Activated naive CD8-positive, alpha-beta T cell (primary cell): Measurements from ENCODE around the gene CYB5R3.

ENCODE experiments used
- H3K27ac Mint-ChIP-seq: one replicate; pipeline ENCODE4 v1.8.0; 2021; ENCODE audit warnings: mixed read lengths
- H3K27me3 Mint-ChIP-seq: one replicate; pipeline ENCODE4 v1.8.0; 2021; ENCODE audit warnings: mixed read lengths
- H3K36me3 Mint-ChIP-seq: one replicate; pipeline ENCODE4 v1.8.0; 2021; ENCODE audit warnings: mixed read lengths
- H3K4me1 Mint-ChIP-seq: one replicate; pipeline ENCODE4 v1.8.0; 2021; ENCODE audit warnings: low read depth, mixed read lengths
- H3K4me3 Mint-ChIP-seq: one replicate; pipeline ENCODE4 v1.8.0; 2021; ENCODE audit warnings: mild to moderate bottlenecking, mixed read lengths
- H3K9me3 Mint-ChIP-seq: one replicate; pipeline ENCODE4 v1.8.0; 2021; ENCODE audit warnings: low read depth, mixed read lengths

Gene CYB5R3

DNA sequence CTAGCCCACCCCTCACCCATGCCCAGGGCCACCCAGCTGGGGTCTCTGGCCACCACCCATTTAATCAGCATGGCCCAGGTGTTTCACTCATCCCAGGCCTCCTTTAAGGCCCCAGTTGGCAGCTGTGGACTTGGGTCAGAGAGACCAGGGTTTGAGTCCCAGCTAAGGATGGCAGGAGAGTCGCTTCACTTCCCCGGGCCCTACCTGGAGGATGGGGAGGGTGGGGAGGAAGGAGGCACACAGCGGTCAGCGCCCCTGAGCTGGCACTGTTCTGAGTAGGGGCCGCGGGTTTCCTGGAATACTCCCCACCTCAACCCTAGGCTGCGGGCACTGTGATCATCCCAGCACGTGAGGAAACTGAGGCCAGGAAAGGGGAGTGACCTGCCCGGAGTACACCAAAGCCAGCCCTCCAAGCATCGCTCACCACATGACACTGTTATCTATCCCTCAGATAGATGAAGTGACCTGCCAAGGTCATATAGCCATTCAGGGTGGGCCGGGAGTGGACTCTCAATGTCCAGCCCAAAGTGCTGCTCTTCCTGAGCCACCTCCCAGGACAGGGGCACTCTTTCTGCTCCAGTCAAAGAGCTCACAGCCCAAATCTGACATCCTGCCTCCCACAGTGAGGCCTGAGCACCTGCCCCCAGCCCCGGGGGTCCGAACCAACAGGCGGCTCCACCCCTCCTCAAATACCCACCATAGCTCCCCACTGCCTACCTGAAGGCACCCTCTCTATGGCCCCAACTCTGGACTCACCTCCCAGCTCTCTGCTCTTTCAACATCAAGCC lies 5.4 kb downstream of the CYB5R3 start:
- Mint-ChIP-seq H3K9me3 (no peaks in the 10 kb centered on the region), H3K36me3 (no peaks in the 10 kb centered on the region), H3K27me3 (no peaks in the 10 kb centered on the region), H3K27ac (peak overlapping the region; percentile 12), H3K4me3 (no peak overlapping the region), H3K4me1 (peaks cover 35% of the 10 kb centered on the region)

GRCh38 chr22:42642806-42643633 lies 6.2 kb downstream of the CYB5R3 start:
- H3K4me3 Mint-ChIP-seq: no peak overlapping the region
- no peaks in the 10 kb centered on the region for H3K9me3 Mint-ChIP-seq
- no peaks in the 10 kb centered on the region for H3K27me3 Mint-ChIP-seq
- peaks cover 31% of the 10 kb centered on the region for H3K4me1 Mint-ChIP-seq
- H3K36me3 Mint-ChIP-seq: no peaks in the 10 kb centered on the region
- H3K27ac Mint-ChIP-seq: no peak overlapping the region

DNA sequence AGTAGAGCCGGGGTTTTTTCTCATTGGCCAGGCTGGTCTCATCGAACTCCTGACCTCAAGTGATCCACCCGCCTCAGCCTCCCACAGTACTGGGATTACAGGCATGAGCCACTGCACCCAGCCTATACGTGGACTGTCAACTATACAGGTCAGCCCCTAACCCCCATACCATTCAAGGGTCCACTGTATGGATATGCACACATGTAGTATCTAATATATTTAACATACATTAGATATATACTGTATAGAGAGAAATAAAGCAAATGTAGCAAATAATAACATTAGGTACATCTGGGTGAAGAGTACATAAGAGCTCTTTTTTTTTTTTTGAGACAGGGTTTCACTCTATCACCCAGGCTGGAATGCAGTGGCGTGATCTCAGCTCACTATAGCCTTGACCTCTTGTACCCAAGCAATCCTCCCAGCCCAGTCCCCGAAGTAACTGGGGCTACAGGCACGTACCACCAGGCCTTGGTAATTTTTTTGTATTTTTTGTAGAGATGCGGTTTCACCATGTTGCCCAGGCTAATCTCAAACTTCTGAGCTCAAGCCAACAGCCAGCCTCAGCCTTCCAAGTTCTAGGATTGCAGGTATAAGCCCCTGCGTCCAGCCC lies 7.3 kb downstream of the CYB5R3 start:
- no peaks in the 10 kb centered on the region for H3K27me3 Mint-ChIP-seq
- H3K4me3 Mint-ChIP-seq: no peak overlapping the region
- no peak overlapping the region for H3K27ac Mint-ChIP-seq
- no peaks in the 10 kb centered on the region for H3K9me3 Mint-ChIP-seq
- H3K36me3 Mint-ChIP-seq: no peaks in the 10 kb centered on the region
- H3K4me1 Mint-ChIP-seq: peaks cover 23% of the 10 kb centered on the region

DNA sequence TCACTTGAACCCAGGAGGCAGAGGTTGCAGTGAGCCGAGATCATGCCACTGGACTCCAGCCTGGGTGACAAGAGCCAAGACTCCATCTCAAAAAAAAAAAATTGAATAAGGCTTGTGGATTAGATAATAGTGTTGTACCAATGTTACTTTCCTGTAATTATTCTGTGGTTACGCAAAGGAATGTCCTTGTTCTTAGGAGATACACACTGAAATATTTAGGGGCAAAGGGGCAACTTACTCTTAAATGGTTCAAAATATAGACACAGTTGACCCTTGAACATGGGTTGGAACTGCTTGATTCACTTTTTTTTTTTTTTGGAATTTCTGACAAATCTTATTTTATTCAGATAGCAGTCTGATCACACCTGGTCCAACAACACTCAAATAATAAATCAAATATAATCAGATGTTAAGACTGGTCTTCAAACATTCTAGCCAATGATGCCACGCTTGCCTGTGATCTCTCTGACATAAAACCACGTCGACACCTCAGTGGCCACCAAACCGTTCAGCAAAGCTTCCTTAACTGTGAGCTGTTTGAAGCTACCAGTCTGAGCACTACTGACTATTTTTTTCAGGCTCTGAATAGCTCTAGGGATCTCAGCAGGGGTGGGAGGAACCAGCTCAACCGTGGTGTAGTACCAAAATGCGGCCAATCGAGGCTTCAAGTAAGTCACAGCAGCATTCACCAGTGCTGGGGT lies 9.5 kb downstream of the CYB5R3 start:
- peak overlapping the region; percentile 3 for H3K27ac Mint-ChIP-seq
- no peaks in the 10 kb centered on the region for H3K9me3 Mint-ChIP-seq
- no peaks in the 10 kb centered on the region for H3K27me3 Mint-ChIP-seq
- H3K4me1 Mint-ChIP-seq: peaks cover 10% of the 10 kb centered on the region
- H3K4me3 Mint-ChIP-seq: no peak overlapping the region
- H3K36me3 Mint-ChIP-seq: no peaks in the 10 kb centered on the region

DNA sequence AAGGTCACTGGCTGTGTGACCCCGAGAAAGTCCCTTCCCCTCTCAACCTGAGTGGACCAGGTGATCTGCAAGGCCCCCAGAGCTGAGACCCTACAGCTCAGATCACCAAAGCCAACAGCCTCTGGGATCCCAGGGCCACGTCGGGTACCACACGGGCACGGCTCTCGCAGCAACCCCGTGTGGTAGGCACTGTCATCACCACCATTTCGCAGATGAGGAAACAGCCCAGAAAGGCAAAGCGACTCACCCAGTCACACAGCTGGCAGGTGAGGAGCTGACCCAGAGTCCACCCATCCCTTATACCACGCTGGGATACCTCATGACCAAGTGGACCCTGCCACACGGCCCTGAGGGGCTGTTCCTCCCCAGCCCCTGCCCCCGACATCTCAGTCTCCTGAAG lies 11.6 kb downstream of the CYB5R3 start:
- no peaks in the 10 kb centered on the region for H3K36me3 Mint-ChIP-seq
- H3K4me1 Mint-ChIP-seq: peaks cover 3% of the 10 kb centered on the region
- no peak overlapping the region for H3K4me3 Mint-ChIP-seq
- H3K9me3 Mint-ChIP-seq: no peaks in the 10 kb centered on the region
- H3K27me3 Mint-ChIP-seq: no peaks in the 10 kb centered on the region
- no peak overlapping the region for H3K27ac Mint-ChIP-seq

DNA sequence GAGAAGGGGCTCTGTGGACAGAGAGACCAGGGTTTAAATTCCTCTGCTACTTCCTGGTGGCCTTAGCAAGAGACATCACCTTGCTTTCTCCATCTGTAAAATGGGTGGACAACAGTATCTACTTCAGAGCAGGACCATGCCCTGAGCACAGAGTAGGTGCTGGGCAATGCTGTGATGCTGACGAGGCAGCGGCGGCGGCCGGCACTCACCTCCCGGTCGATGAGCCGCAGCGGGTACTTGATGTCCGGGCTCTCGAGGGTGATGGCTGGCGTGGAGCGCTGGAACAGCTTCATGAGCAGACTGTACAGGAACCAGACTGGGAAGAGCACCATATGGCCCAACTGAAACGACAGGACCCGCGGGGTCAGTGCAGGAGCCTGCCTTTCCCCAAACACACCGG lies 12.7 kb downstream of the CYB5R3 start:
- Mint-ChIP-seq H3K4me1 (peaks cover 3% of the 10 kb centered on the region), H3K4me3 (no peak overlapping the region), H3K9me3 (no peaks in the 10 kb centered on the region), H3K27ac (no peak overlapping the region), H3K36me3 (no peaks in the 10 kb centered on the region), H3K27me3 (no peaks in the 10 kb centered on the region)

DNA sequence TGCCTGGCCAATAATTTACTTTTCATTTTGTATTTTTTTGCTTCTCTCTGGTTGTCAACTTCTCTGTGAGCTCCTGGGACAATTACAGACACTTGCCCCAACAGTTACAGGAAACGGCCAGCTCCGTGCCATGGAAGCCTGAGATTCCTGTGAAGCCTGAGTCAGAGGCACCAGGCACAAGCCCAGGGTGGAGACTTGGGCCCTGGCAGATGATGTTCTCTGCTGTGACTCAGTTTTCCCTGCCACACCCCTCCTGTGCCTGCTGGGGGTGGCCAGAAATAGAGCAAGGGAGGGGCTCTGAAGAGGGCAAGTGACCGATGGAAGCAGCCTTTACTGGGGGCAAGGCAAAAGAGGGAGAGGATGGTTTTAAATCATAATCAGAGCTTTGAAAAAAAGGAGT lies 13.7 kb downstream of the CYB5R3 start:
- no peaks in the 10 kb centered on the region for H3K36me3 Mint-ChIP-seq
- H3K27me3 Mint-ChIP-seq: no peaks in the 10 kb centered on the region
- no peak overlapping the region for H3K4me3 Mint-ChIP-seq
- H3K9me3 Mint-ChIP-seq: no peaks in the 10 kb centered on the region
- peak overlapping the region; percentile 22 for H3K27ac Mint-ChIP-seq
- H3K4me1 Mint-ChIP-seq: peaks cover 3% of the 10 kb centered on the region

DNA sequence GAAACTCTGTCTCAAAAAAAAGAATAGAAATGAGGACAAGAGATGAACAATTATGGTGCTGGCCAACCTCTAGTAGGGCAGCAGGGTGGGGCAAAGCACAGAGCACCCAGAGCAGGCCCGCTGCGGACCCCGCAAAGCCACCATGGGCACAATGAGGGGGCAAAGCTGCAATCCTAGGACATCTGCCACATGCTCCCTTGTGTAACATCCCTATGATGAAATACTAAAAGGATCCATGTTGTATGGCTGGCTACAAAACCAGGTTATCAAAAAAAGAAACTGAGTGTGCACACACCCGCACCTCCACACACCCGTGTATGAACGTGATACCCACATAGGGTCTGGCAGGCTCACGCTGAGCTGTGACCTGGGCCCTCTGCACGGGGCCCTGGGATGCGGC lies 16.2 kb downstream of the CYB5R3 start:
- Mint-ChIP-seq H3K4me1 (peaks cover 3% of the 10 kb centered on the region), H3K4me3 (no peak overlapping the region), H3K36me3 (no peaks in the 10 kb centered on the region), H3K9me3 (no peaks in the 10 kb centered on the region), H3K27me3 (no peaks in the 10 kb centered on the region), H3K27ac (no peak overlapping the region)

- Mint-ChIP-seq H3K9me3 (no peaks in the 10 kb centered on the region), H3K36me3 (no peaks in the 10 kb centered on the region), H3K27ac (no peak overlapping the region), H3K4me3 (no peak overlapping the region), H3K4me1 (peaks cover 3% of the 10 kb centered on the region), H3K27me3 (no peaks in the 10 kb centered on the region)
Observed at GRCh38 chr22:42632096-42632495, 17.1 kb downstream of the CYB5R3 start.

DNA sequence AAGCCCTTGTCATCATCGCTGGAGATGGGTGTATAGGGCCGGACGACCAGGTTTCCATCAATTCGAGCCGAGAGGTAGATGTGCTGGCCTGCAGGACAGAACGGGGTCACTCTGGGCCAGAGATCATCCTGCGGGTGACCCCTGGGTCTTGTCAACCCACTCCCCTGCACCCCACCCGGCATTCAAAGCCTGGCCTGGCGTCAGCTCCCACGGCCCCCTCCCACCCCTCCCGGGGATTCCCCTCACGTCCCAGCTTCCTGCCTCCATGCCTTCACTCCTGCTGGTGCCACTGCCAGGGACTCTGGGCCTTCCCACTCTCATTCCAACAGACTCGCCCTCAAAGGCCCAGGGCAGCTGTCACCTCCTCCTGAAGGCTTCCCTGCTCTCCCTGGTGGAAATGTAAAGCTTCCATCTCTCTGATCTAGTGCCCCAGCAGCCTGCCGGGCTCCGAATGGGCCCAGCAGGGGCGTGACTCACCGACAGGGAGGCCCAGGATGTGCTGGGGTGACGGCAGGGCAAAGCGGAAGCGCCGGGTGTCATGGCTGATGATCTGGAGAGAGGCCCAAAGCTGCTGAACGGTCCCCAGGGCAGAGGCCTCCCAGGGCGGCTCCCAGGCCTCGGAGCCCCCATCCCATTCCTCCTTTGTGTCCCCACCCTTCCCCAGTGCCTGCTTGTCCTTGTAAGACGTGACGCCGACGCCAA lies 18.1 kb downstream of the CYB5R3 start:
- no peaks in the 10 kb centered on the region for H3K36me3 Mint-ChIP-seq
- no peak overlapping the region for H3K4me3 Mint-ChIP-seq
- H3K27me3 Mint-ChIP-seq: no peaks in the 10 kb centered on the region
- H3K27ac Mint-ChIP-seq: no peak overlapping the region
- H3K9me3 Mint-ChIP-seq: no peaks in the 10 kb centered on the region
- peaks cover 3% of the 10 kb centered on the region for H3K4me1 Mint-ChIP-seq

GRCh38 chr22:42630211-42630610 lies 19.0 kb downstream of the CYB5R3 start:
- H3K4me3 Mint-ChIP-seq: no peak overlapping the region
- no peaks in the 10 kb centered on the region for H3K4me1 Mint-ChIP-seq
- H3K9me3 Mint-ChIP-seq: no peaks in the 10 kb centered on the region
- H3K27ac Mint-ChIP-seq: no peak overlapping the region
- no peaks in the 10 kb centered on the region for H3K36me3 Mint-ChIP-seq
- H3K27me3 Mint-ChIP-seq: no peaks in the 10 kb centered on the region

DNA sequence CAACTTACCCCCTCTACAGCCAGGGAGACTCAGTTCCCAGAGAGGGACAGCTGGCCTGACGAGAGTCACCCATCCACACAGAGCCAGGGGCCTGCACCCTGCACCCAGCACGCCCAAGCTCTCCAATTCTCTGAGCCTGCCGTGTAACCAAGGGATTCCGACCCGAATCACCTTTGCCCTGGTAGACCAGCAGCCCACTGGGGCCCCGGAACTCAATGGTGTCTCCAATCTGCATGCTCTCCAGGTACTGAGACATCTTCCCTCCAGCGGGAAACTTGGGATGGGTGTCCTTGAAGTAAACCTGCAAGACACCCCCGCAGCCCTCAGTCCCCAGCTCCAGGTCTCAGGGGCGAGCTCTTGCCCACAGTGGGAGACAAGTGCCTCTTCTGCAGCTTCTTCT lies 21.2 kb downstream of the CYB5R3 start:
- H3K36me3 Mint-ChIP-seq: no peaks in the 10 kb centered on the region
- no peak overlapping the region for H3K27ac Mint-ChIP-seq
- H3K4me3 Mint-ChIP-seq: no peak overlapping the region
- no peaks in the 10 kb centered on the region for H3K27me3 Mint-ChIP-seq
- H3K4me1 Mint-ChIP-seq: no peaks in the 10 kb centered on the region
- H3K9me3 Mint-ChIP-seq: no peaks in the 10 kb centered on the region

DNA sequence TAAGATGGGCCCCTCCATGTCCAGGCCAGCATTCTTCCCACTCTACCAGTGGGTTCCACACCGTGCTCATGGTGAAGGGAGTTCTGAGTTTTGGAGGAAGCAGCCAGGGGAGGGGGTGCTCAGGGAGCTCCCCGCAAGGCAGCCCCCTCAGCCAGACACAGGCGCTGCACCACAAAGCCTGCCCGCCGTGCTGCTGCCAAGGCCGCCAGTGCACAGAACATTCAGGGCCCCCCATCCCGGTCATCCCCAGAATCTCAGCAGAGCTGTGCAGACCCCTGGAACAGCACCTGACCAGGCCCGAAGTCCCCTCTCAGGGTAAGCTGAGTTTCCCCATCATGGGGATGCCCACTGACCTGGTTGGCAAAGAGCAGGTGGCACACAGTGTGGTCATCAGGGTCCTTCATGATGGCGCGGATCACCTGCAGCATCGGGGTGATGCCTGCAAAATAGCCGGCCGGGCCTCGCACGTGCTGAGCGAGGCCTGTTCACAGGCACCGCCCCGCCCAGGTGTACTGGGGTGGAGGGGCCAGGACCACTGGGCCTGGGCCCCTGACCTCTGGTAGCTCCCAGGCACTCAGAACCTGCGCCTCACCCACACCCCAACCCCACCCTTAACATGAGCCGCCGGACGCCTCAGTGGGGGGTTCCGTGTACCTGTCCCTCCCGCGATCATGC lies 22.1 kb downstream of the CYB5R3 start:
- Mint-ChIP-seq H3K36me3 (no peaks in the 10 kb centered on the region), H3K4me3 (no peak overlapping the region), H3K27ac (no peak overlapping the region), H3K4me1 (no peaks in the 10 kb centered on the region), H3K9me3 (no peaks in the 10 kb centered on the region), H3K27me3 (no peaks in the 10 kb centered on the region)

DNA sequence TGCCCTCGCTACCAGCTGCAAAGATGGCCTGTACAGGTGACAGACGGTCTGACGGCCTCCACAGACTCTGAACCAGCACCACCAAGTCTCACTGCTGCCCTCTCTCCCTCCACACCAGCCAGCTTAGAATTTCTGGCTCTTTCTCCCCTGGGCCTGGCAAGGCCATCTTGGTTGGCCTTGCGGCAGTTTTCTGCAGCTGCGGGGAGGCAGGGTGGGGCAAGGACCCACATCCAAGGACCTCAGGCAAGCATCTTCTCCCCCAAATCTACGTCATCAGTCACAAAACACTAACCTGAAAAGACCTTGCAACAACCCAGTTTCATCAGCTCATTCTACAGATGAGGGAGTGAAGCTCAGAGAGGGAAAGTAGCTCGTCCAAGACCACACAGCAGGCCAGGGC lies 22.8 kb downstream of the CYB5R3 start:
- no peak overlapping the region for H3K4me3 Mint-ChIP-seq
- H3K4me1 Mint-ChIP-seq: peaks cover 2% of the 10 kb centered on the region
- H3K36me3 Mint-ChIP-seq: no peaks in the 10 kb centered on the region
- H3K27ac Mint-ChIP-seq: peak overlapping the region; percentile 12
- no peaks in the 10 kb centered on the region for H3K27me3 Mint-ChIP-seq
- no peaks in the 10 kb centered on the region for H3K9me3 Mint-ChIP-seq
